ENCODE results near the gene DAZAP1.

GRCh38 chr19:1471010-1471514 lies 63.7 kb downstream of the DAZAP1 start:
- TF ChIP-seq EGR1 (IDR thresholded peaks at IDR 0.05; ENCODE audit: low read depth in 2 of 2) (no peak), YY1 (IDR thresholded peaks at IDR 0.05) (no peak), RXRA (IDR thresholded peaks at IDR 0.05) (no peak), ZBTB33 (IDR thresholded peaks at IDR 0.05) (no peak), TAF1 (conservative IDR thresholded peaks at IDR 0.05) (no peak), ATF3 (IDR thresholded peaks at IDR 0.05) (no peak), GABPA (IDR thresholded peaks at IDR 0.05 in 1 of 2, conservative IDR thresholded peaks at IDR 0.05 in 1 of 2) (no peak), SP1 (IDR thresholded peaks at IDR 0.05) (no peak)
- TF ChIP-seq, protein P1, sequence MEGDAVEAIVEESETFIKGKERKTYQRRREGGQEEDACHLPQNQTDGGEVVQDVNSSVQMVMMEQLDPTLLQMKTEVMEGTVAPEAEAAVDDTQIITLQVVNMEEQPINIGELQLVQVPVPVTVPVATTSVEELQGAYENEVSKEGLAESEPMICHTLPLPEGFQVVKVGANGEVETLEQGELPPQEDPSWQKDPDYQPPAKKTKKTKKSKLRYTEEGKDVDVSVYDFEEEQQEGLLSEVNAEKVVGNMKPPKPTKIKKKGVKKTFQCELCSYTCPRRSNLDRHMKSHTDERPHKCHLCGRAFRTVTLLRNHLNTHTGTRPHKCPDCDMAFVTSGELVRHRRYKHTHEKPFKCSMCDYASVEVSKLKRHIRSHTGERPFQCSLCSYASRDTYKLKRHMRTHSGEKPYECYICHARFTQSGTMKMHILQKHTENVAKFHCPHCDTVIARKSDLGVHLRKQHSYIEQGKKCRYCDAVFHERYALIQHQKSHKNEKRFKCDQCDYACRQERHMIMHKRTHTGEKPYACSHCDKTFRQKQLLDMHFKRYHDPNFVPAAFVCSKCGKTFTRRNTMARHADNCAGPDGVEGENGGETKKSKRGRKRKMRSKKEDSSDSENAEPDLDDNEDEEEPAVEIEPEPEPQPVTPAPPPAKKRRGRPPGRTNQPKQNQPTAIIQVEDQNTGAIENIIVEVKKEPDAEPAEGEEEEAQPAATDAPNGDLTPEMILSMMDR (IDR thresholded peaks at IDR 0.05; ENCODE audit: low read depth, low read length, missing input control) = no peak
- TF ChIP-seq, protein P2, sequence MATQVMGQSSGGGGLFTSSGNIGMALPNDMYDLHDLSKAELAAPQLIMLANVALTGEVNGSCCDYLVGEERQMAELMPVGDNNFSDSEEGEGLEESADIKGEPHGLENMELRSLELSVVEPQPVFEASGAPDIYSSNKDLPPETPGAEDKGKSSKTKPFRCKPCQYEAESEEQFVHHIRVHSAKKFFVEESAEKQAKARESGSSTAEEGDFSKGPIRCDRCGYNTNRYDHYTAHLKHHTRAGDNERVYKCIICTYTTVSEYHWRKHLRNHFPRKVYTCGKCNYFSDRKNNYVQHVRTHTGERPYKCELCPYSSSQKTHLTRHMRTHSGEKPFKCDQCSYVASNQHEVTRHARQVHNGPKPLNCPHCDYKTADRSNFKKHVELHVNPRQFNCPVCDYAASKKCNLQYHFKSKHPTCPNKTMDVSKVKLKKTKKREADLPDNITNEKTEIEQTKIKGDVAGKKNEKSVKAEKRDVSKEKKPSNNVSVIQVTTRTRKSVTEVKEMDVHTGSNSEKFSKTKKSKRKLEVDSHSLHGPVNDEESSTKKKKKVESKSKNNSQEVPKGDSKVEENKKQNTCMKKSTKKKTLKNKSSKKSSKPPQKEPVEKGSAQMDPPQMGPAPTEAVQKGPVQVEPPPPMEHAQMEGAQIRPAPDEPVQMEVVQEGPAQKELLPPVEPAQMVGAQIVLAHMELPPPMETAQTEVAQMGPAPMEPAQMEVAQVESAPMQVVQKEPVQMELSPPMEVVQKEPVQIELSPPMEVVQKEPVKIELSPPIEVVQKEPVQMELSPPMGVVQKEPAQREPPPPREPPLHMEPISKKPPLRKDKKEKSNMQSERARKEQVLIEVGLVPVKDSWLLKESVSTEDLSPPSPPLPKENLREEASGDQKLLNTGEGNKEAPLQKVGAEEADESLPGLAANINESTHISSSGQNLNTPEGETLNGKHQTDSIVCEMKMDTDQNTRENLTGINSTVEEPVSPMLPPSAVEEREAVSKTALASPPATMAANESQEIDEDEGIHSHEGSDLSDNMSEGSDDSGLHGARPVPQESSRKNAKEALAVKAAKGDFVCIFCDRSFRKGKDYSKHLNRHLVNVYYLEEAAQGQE (IDR thresholded peaks at IDR 0.05) = no peak
- TF ChIP-seq, protein P3, sequence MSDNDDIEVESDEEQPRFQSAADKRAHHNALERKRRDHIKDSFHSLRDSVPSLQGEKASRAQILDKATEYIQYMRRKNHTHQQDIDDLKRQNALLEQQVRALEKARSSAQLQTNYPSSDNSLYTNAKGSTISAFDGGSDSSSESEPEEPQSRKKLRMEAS (IDR thresholded peaks at IDR 0.05) = no peak
